ENCODE results near the gene PLXNA2.

The PLXNA2 gene

GRCh38 chr1:208258277-208258676 lies 14.1 kb upstream of the PLXNA2 start:
- CTCF ChIA-PET: interaction anchor here (0.6 kb wide), 1 partner anchor 129 kb away, joined by 4 read pairs; no protein-coding TSS in a partner anchor
- TF ChIP-seq, protein P1, sequence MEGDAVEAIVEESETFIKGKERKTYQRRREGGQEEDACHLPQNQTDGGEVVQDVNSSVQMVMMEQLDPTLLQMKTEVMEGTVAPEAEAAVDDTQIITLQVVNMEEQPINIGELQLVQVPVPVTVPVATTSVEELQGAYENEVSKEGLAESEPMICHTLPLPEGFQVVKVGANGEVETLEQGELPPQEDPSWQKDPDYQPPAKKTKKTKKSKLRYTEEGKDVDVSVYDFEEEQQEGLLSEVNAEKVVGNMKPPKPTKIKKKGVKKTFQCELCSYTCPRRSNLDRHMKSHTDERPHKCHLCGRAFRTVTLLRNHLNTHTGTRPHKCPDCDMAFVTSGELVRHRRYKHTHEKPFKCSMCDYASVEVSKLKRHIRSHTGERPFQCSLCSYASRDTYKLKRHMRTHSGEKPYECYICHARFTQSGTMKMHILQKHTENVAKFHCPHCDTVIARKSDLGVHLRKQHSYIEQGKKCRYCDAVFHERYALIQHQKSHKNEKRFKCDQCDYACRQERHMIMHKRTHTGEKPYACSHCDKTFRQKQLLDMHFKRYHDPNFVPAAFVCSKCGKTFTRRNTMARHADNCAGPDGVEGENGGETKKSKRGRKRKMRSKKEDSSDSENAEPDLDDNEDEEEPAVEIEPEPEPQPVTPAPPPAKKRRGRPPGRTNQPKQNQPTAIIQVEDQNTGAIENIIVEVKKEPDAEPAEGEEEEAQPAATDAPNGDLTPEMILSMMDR (conservative IDR thresholded peaks at IDR 0.05; ENCODE audit: low read depth): no peak
- no peak overlapping the region for H3K27ac ChIP-seq
- POLR2A ChIA-PET (ENCODE audit: low non-redundant PET): no interaction called here
- no peak for DNase-seq (ENCODE audit: low spot score)

GRCh38 chr1:208257351-208257750 lies 13.2 kb upstream of the PLXNA2 start:
- ChIA-PET POLR2A (ENCODE audit: low non-redundant PET) (no interaction called here), CTCF (no interaction called here)
- H3K27ac ChIP-seq: no peak overlapping the region
- TF ChIP-seq, protein P1 (conservative IDR thresholded peaks at IDR 0.05; ENCODE audit: low read depth): no peak
- no peak for DNase-seq (ENCODE audit: low spot score)

DNA sequence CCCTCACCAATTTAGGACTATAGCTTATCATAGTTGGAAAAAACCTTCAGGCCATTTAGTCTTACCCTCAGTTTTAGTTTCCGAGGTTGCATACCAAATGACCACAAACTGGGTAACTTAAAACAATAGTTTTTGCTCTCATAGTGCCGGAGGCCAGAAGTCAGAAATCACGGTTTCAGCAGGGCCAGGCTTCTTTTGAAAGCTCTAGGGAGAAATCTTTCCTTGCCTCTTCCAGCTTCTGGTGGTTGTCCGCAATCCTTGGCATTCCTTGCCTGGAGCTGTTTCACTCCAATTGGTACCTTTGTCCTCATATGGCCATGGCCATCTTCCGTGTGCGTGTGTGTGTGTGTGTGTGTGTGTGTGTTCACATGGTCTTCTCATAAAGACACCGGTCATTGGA lies 12.4 kb upstream of the PLXNA2 start:
- ChIA-PET POLR2A (ENCODE audit: low non-redundant PET) (no interaction called here), CTCF (no interaction called here)
- no peak for DNase-seq (ENCODE audit: low spot score)
- no peak overlapping the region for H3K27ac ChIP-seq
- TF ChIP-seq, protein P1 (conservative IDR thresholded peaks at IDR 0.05; ENCODE audit: low read depth): no peak

DNA sequence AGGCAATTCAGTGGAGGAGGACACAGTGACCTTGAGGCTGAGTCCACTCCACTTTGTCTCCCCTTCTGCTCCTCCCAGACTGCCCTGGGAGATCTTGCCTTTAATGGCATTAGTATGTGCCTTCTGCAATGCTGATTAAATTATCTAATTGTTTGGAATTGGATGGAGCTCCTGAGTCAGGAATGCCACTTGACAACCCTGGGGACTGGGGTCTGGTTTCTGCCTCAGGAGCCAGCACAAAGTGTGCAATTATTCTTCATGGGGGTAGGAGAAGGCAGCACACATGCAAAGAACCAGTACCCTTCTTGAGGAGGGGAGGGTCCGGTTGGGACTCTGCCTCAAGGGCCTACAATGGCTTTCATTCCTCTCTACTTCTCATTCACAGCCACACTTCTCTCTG lies 11.9 kb upstream of the PLXNA2 start:
- DNase-seq (ENCODE audit: low spot score): no peak
- ChIA-PET POLR2A (ENCODE audit: low non-redundant PET) (no interaction called here), CTCF (no interaction called here)
- TF ChIP-seq, protein P1 (conservative IDR thresholded peaks at IDR 0.05; ENCODE audit: low read depth): no peak
- no peak overlapping the region for H3K27ac ChIP-seq

- TF ChIP-seq, protein P1 (conservative IDR thresholded peaks at IDR 0.05; ENCODE audit: low read depth): no peak
- H3K27ac ChIP-seq: no peak overlapping the region
- POLR2A ChIA-PET (ENCODE audit: low non-redundant PET): no interaction called here
- CTCF ChIA-PET: no interaction called here
- no peak for DNase-seq (ENCODE audit: low spot score)
Measured at GRCh38 chr1:208254862-208255261, 10.7 kb upstream of the PLXNA2 start.

DNA sequence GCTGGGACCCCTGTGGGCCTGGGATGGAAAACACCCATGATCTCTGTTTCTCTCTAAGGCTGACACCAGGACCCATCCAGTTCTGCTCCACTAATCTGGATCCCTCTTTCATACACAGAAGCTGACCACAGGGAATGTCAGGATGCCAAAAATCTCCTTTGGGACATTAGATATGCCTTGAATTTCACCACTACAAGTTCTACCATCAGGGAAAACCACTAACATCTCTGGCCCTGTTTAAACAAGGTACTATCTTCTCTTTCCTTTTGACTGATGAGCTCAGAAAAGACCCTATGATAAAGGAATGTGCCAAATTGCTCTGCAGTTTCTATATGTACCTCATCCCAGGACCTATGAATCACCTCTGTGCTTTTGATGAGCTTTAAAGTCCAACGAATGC lies 10.2 kb upstream of the PLXNA2 start:
- POLR2A ChIA-PET (ENCODE audit: low non-redundant PET): no interaction called here
- CTCF ChIA-PET: no interaction called here
- DNase-seq (ENCODE audit: low spot score): no peak
- TF ChIP-seq, protein P1 (conservative IDR thresholded peaks at IDR 0.05; ENCODE audit: low read depth): no peak
- no peak overlapping the region for H3K27ac ChIP-seq

All from RWPE1 (cell line).